Vagina (tissue), 2 donors: ENCODE results near the gene MINDY3. TPM values are rescaled to one million over a fixed set of nuclear protein-coding genes. Genes with fewer than 3 reads are reported as not detected.

ENCODE experiments used
- DNase-seq, 2 donors: peaks; one replicate each; pipeline ENCODE4 v3.0.0-alpha.2; 2017; ENCODE audit errors: extremely low spot score in 2 of 2
- H3K27ac ChIP-seq: fragments of 200-600 bp; sonication (generic); one replicate; pipeline ENCODE4 v1.5.1; 2019
- H3K27me3 ChIP-seq: fragments of 200-600 bp; sonication (generic); one replicate; pipeline ENCODE4 v1.5.1; 2019
- H3K36me3 ChIP-seq, 2 donors: fragments of 200-600 bp; sonication (generic); one replicate each; pipeline ENCODE4 v1.5.1; 2017 to 2019
- H3K4me1 ChIP-seq: fragments of 200-600 bp; sonication (generic); one replicate; pipeline ENCODE4 v1.5.1; 2019
- H3K4me3 ChIP-seq, 2 donors: fragments of 200-600 bp; sonication (generic); 1 replicate in 1 of 2; 2 replicates in 1 of 2; pipeline ENCODE4 v1.5.1; 2016 to 2019
- H3K9me3 ChIP-seq: fragments of 200-600 bp; sonication (generic); one replicate; pipeline ENCODE4 v1.5.1; 2019
- CTCF ChIP-seq, 3 experiments: fragments of 450-650 bp in 2 of 3; fragments of 200-600 bp in 1 of 3; sonication (generic) in 1 of 3; IDR thresholded peaks; one replicate each; pipeline ENCODE4 v1.5.1; 2017 to 2019; ENCODE audit warnings: antibody characterized with exemption in 3 of 3, mild to moderate bottlenecking in 2 of 3, moderate library complexity in 2 of 3
- POLR2A ChIP-seq, 2 donors: fragments of 450-650 bp; IDR thresholded peaks; one replicate each; pipeline ENCODE4 v1.6.1; 2017; ENCODE audit warnings: antibody characterized with exemption in 2 of 2, mild to moderate bottlenecking in 2 of 2, moderate library complexity in 2 of 2
- POLR2AphosphoS5 ChIP-seq, 2 donors: sonication (generic); formaldehyde crosslinking; IDR thresholded peaks; one replicate each; pipeline ENCODE4 v1.9.0; 2017; ENCODE audit warnings: antibody characterized with exemption in 2 of 2, mild to moderate bottlenecking in 2 of 2, low read depth in 1 of 2; ENCODE audit not compliant: insufficient read depth in 1 of 2
- intact Hi-C: fragments of 100-400 bp; cut with DNase I; formaldehyde crosslinking; loops from one replicate; pipeline ENCODE4 v1.15.1; 2023
- total RNA-seq: library from RNA; depleted of rRNA; stranded (reverse); fragments of >200 nt; gene quantifications from one replicate; pipeline ENCODE4 v1.2.3, GENCODE V29; 2016

Gene MINDY3
- total RNA-seq, 1 donor from 2014 or later = 25.0 TPM

GRCh38 chr10:15802375-15802949 lies 57.8 kb downstream of the MINDY3 start:
- intact Hi-C loops = no loop called here
- Histone ChIP-seq H3K27ac (no peak overlapping the region), H3K4me1 (no peaks in the 10 kb centered on the region), H3K4me3 (no peak overlapping the region), H3K36me3 (peaks cover 0 to 10% of the 10 kb centered on the region in 2 donors), H3K27me3 (no peaks in the 10 kb centered on the region), H3K9me3 (no peaks in the 10 kb centered on the region)
- no peak for DNase-seq
- TF ChIP-seq CTCF (IDR thresholded peaks at IDR 0.05) (no peak), POLR2AphosphoS5 (IDR thresholded peaks at IDR 0.05; ENCODE audit: insufficient read depth in 1 of 2, low read depth in 1 of 2) (no peak), POLR2A (IDR thresholded peaks at IDR 0.05) (no peak)

- peaks cover 0 to 10% of the 10 kb centered on the region in 2 donors for H3K36me3 ChIP-seq
- no peak overlapping the region for H3K27ac ChIP-seq
- DNase-seq = no peak
- no peak for TF ChIP-seq POLR2A (IDR thresholded peaks at IDR 0.05)
- no peak for TF ChIP-seq CTCF (IDR thresholded peaks at IDR 0.05)
- TF ChIP-seq POLR2AphosphoS5 (IDR thresholded peaks at IDR 0.05; ENCODE audit: insufficient read depth in 1 of 2, low read depth in 1 of 2) = no peak
- intact Hi-C loops = no loop called here
- no peaks in the 10 kb centered on the region for H3K4me1 ChIP-seq
- no peak overlapping the region for H3K4me3 ChIP-seq
- H3K9me3 ChIP-seq = no peaks in the 10 kb centered on the region
- H3K27me3 ChIP-seq = no peaks in the 10 kb centered on the region
Measured at GRCh38 chr10:15801641-15802040, 58.7 kb downstream of the MINDY3 start.

- TF ChIP-seq CTCF (IDR thresholded peaks at IDR 0.05) (no peak), POLR2A (IDR thresholded peaks at IDR 0.05) (no peak), POLR2AphosphoS5 (IDR thresholded peaks at IDR 0.05; ENCODE audit: insufficient read depth in 1 of 2, low read depth in 1 of 2) (no peak)
- H3K27ac ChIP-seq = no peak overlapping the region
- intact Hi-C loops = no loop called here
- peaks cover 0 to 10% of the 10 kb centered on the region in 2 donors for H3K36me3 ChIP-seq
- no peak overlapping the region for H3K4me3 ChIP-seq
- no peaks in the 10 kb centered on the region for H3K9me3 ChIP-seq
- no peaks in the 10 kb centered on the region for H3K27me3 ChIP-seq
- no peak for DNase-seq
- no peaks in the 10 kb centered on the region for H3K4me1 ChIP-seq
Measured at GRCh38 chr10:15801147-15801546, 59.2 kb downstream of the MINDY3 start.

GRCh38 chr10:15797346-15797745 lies 63.0 kb downstream of the MINDY3 start:
- no peak for TF ChIP-seq POLR2AphosphoS5 (IDR thresholded peaks at IDR 0.05; ENCODE audit: insufficient read depth in 1 of 2, low read depth in 1 of 2)
- no peak for TF ChIP-seq CTCF (IDR thresholded peaks at IDR 0.05)
- no peak for TF ChIP-seq POLR2A (IDR thresholded peaks at IDR 0.05)
- Histone ChIP-seq H3K4me3 (no peak overlapping the region), H3K27ac (no peak overlapping the region), H3K27me3 (no peaks in the 10 kb centered on the region), H3K9me3 (no peaks in the 10 kb centered on the region), H3K36me3 (peaks cover 0 to 10% of the 10 kb centered on the region in 2 donors), H3K4me1 (no peaks in the 10 kb centered on the region)
- no peak for DNase-seq
- intact Hi-C loops = no loop called here

GRCh38 chr10:15796762-15797161 lies 63.5 kb downstream of the MINDY3 start:
- intact Hi-C loops = no loop called here
- Histone ChIP-seq H3K4me3 (no peak overlapping the region), H3K9me3 (no peaks in the 10 kb centered on the region), H3K27ac (no peak overlapping the region), H3K27me3 (no peaks in the 10 kb centered on the region), H3K36me3 (peaks cover 0 to 10% of the 10 kb centered on the region in 2 donors), H3K4me1 (no peaks in the 10 kb centered on the region)
- no peak for DNase-seq
- TF ChIP-seq CTCF (IDR thresholded peaks at IDR 0.05) = no peak
- no peak for TF ChIP-seq POLR2A (IDR thresholded peaks at IDR 0.05)
- TF ChIP-seq POLR2AphosphoS5 (IDR thresholded peaks at IDR 0.05; ENCODE audit: insufficient read depth in 1 of 2, low read depth in 1 of 2) = no peak
